ENCODE data around the gene AGR2.

AGR2 gene

GRCh38 chr7:16812542-16813231 lies 7.9 kb upstream of the AGR2 start:
- DNase-seq: no peak

GRCh38 chr7:16811551-16811950 lies 6.8 kb upstream of the AGR2 start:
- no peak for DNase-seq

GRCh38 chr7:16810573-16810972 lies 5.8 kb upstream of the AGR2 start:
- no peak for DNase-seq

- no peak for DNase-seq
These were observed 5.3 kb upstream of the AGR2 start for GRCh38 chr7:16810112-16810511.

- DNase-seq: no peak
These were observed 642 bp upstream of the AGR2 start for GRCh38 chr7:16805441-16805840.

GRCh38 chr7:16803881-16804673 lies 722 bp downstream of the AGR2 start:
- no peak for DNase-seq

- DNase-seq: no peak
These were observed 1.7 kb downstream of the AGR2 start for GRCh38 chr7:16803125-16803524.

- DNase-seq: no peak
These were observed 3.2 kb downstream of the AGR2 start for GRCh38 chr7:16801579-16801978.

- no peak for DNase-seq
These were observed 3.7 kb downstream of the AGR2 start for GRCh38 chr7:16801111-16801542.

- DNase-seq: peak; percentile 37
These were observed 9.2 kb downstream of the AGR2 start for GRCh38 chr7:16795624-16796023.

GRCh38 chr7:16794986-16795385 lies 9.8 kb downstream of the AGR2 start:
- DNase-seq: no peak

- no peak for DNase-seq
These were observed 12.7 kb downstream of the AGR2 start for GRCh38 chr7:16791905-16792698.

GRCh38 chr7:16791071-16791470 lies 13.7 kb downstream of the AGR2 start:
- DNase-seq: no peak

- DNase-seq: no peak
These were observed 17.7 kb downstream of the AGR2 start for GRCh38 chr7:16787127-16787526.

- DNase-seq: no peak
These were observed 18.5 kb downstream of the AGR2 start for GRCh38 chr7:16786257-16786656.

- DNase-seq: no peak
These were observed 19.0 kb downstream of the AGR2 start for GRCh38 chr7:16785846-16786245.

- no peak for DNase-seq
These were observed 19.5 kb downstream of the AGR2 start for GRCh38 chr7:16785321-16785720.

GRCh38 chr7:16780596-16780995 lies 24.2 kb downstream of the AGR2 start:
- no peak for DNase-seq

- DNase-seq: no peak
These were observed 25.7 kb downstream of the AGR2 start for GRCh38 chr7:16779051-16779450.

- no peak for DNase-seq
These were observed 26.3 kb downstream of the AGR2 start for GRCh38 chr7:16778476-16778875.

GRCh38 chr7:16776053-16776452 lies 28.7 kb downstream of the AGR2 start:
- no peak for DNase-seq

- DNase-seq: no peak
These were observed 29.8 kb downstream of the AGR2 start for GRCh38 chr7:16774986-16775385.

- no peak for DNase-seq
These were observed 30.5 kb downstream of the AGR2 start for GRCh38 chr7:16774294-16774693.

- no peak for DNase-seq
These were observed 30.9 kb downstream of the AGR2 start for GRCh38 chr7:16773884-16774283.
